ENCODE data around the gene GJA5.

The GJA5 gene

GRCh38 chr1:147756341-147756740 is 4.1 kb downstream of the GJA5 start:
- POLR2A ChIA-PET = no interaction called here
- no peak for TF ChIP-seq CTCF (IDR thresholded peaks at IDR 0.05; ENCODE audit: control extremely low read depth, extremely low read depth, low read depth, missing control alignments)
- CTCF ChIA-PET = no interaction called here
- DNase-seq (ENCODE audit: extremely low spot score) = no peak

DNA sequence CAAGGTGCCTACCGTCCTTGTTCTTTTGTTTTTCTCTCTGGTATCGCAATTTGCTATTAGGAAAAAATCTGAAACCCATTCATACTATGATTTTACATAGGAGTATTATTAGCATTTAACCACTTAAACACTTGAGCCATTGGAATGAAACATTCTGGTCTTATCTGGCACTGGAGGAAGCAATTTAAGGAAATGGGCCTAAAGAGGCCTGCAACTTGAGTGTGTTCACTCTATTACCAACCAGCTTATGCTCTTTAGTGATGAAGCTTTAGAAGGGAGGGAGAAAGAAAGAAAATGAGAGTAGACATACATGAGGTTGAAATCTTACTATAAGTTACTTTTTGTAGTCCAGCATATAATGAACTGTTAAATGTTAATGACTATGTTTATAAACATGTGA is 5.7 kb downstream of the GJA5 start:
- ChIA-PET CTCF (no interaction called here), POLR2A (no interaction called here)
- no peak for DNase-seq (ENCODE audit: extremely low spot score)
- no peak for TF ChIP-seq CTCF (IDR thresholded peaks at IDR 0.05; ENCODE audit: control extremely low read depth, extremely low read depth, low read depth, missing control alignments)

- ChIA-PET CTCF (no interaction called here), POLR2A (no interaction called here)
- no peak for TF ChIP-seq CTCF (IDR thresholded peaks at IDR 0.05; ENCODE audit: control extremely low read depth, extremely low read depth, low read depth, missing control alignments)
- no peak for DNase-seq (ENCODE audit: extremely low spot score)
Measured at GRCh38 chr1:147753081-147753480, 7.3 kb downstream of the GJA5 start.

- POLR2A ChIA-PET = no interaction called here
- TF ChIP-seq CTCF (IDR thresholded peaks at IDR 0.05; ENCODE audit: control extremely low read depth, extremely low read depth, low read depth, missing control alignments) = no peak
- CTCF ChIA-PET = no interaction called here
- DNase-seq (ENCODE audit: extremely low spot score) = no peak
Measured at GRCh38 chr1:147752511-147752910, 7.9 kb downstream of the GJA5 start.

DNA sequence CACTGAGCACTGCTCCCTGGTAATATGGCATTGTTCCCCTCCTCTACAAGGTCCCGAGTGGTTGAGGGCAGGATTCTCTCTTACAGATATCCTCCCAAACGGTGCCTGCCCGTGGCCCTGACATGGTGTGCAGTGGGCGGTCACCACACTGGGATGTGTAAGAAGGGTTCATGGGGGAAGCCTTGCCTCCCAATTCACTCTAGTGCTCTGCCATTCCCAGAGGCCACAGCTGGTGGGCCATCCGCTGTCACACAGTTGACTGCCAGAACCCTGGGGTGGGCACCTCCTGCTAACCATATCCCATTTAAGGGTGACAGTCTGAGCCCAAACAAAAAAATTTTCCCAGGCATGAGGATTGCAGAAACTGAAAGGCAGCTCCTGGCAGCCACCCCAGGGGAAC is 9.1 kb downstream of the GJA5 start:
- POLR2A ChIA-PET = no interaction called here
- no peak for TF ChIP-seq CTCF (IDR thresholded peaks at IDR 0.05; ENCODE audit: control extremely low read depth, extremely low read depth, low read depth, missing control alignments)
- no peak for DNase-seq (ENCODE audit: extremely low spot score)
- CTCF ChIA-PET = interaction anchor here (1.5 kb wide), 1 partner anchor 141 kb away, joined by 5 read pairs; no protein-coding TSS in a partner anchor

- DNase-seq (ENCODE audit: extremely low spot score) = no peak
- POLR2A ChIA-PET = no interaction called here
- TF ChIP-seq CTCF (IDR thresholded peaks at IDR 0.05; ENCODE audit: control extremely low read depth, extremely low read depth, low read depth, missing control alignments) = no peak
- CTCF ChIA-PET = interaction anchor here (1.5 kb wide), 1 partner anchor 142 kb away, joined by 5 read pairs; no protein-coding TSS in a partner anchor
Measured at GRCh38 chr1:147750618-147751217, 9.7 kb downstream of the GJA5 start.

DNA sequence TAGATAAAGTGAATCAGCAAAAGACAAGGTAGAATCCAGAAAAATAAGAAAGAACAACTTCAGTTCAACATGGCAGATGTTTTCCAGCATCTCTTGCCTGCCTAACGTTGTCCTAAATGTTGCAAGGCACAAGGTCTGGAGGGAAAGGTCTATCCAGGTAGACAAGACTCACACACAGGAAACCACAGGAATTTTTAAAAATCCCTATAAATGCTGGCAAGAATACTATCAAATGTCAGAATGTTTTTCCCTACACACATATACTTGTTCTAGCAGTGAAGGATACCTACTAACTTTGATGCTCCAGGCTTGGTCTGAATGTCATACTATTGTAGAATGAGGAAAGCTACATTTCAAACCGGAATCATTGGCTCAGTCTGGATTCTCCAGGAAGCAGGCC is 10.6 kb downstream of the GJA5 start:
- no peak for TF ChIP-seq CTCF (IDR thresholded peaks at IDR 0.05; ENCODE audit: control extremely low read depth, extremely low read depth, low read depth, missing control alignments)
- POLR2A ChIA-PET = no interaction called here
- no peak for DNase-seq (ENCODE audit: extremely low spot score)
- CTCF ChIA-PET = no interaction called here

Data from GM10248 (cell line).